K562 (cell line): Measurements from ENCODE around the gene ITGA3. TPM values are rescaled to one million over a fixed set of nuclear protein-coding genes. Genes with fewer than 3 reads are reported as not detected.

Experiments used
- ATAC-seq: fragments of 200-7000 bp; cut with Tn5 transposase; 3 replicates; pipeline ENCODE4 v1.9.1; 2020; ENCODE audit warnings: moderate library complexity
- BruUV-seq: library from RNA; stranded (reverse); fragments of 400-500 nt; replicated peaks from 2 replicates; lab custom pipeline; 2021; lab: Mats Ljungman, UMichigan
- CTCF ChIA-PET: fragments of 300-600 bp; formaldehyde crosslinking; extraction: SDS; loops from one replicate; lab custom pipeline; 2021; ENCODE audit warnings: low intra/inter-chr PET ratio; lab: Yijun Ruan, JAX
- POLR2A ChIA-PET: fragments of 300-600, 350-650 bp; sonication (Branson Sonifier 250); formaldehyde crosslinking; extraction: SDS; loops from one replicate; lab custom pipeline; 2021; ENCODE audit warnings: antibody characterized with exemption, inconsistent platforms; lab: Yijun Ruan, JAX
- DNase-seq, 4 experiments: peaks; one replicate each; pipeline versions ENCODE4 v3.0.0 to v3.0.0-alpha.2; 2011 to 2018; ENCODE audit warnings: low spot score in 3 of 4, mixed read lengths in 3 of 4; ENCODE audit errors: extremely low read depth in 1 of 4
- FAIRE-seq: peaks from 2 replicates; lab custom pipeline; 2011; peaks lifted over from hg19 to GRCh38; lab: Jason Lieb, UNC
- H2AFZ ChIP-seq: 2 replicates; pipeline ENCODE4 v1.6.0; 2011; ENCODE audit warnings: low read depth, low read length, control low read depth, inconsistent platforms
- H3K27ac ChIP-seq: fragments of 200-600 bp; 3 replicates; pipeline ENCODE4 v1.8.0; 2011; ENCODE audit warnings: low read depth, mild to moderate bottlenecking, control low read depth, inconsistent platforms, low read length, moderate library complexity, mixed read lengths; ENCODE audit errors: extremely low read depth
- H3K27me3 ChIP-seq, 2 experiments: fragments of 300-600 bp in 1 of 2; 2 replicates in 1 of 2; 3 replicates in 1 of 2; pipeline versions ENCODE4 v1.6.0 to v1.8.0; 2011; ENCODE audit warnings: inconsistent platforms in 2 of 2, low read length in 2 of 2, mild to moderate bottlenecking in 1 of 2, mixed read lengths in 1 of 2, moderate library complexity in 1 of 2; ENCODE audit not compliant: control insufficient read depth in 2 of 2, insufficient read depth in 2 of 2
- H3K36me3 ChIP-seq: fragments of 300-600 bp; 3 replicates; pipeline ENCODE4 v1.8.0; 2011; ENCODE audit warnings: mild to moderate bottlenecking, low read length, inconsistent platforms; ENCODE audit not compliant: control insufficient read depth, insufficient read depth
- H3K4me1 ChIP-seq, 2 experiments: fragments of 200-600 bp in 1 of 2; replicated peaks in 1 of 2; 2 replicates in 1 of 2; 3 replicates in 1 of 2; pipeline versions ENCODE4 v1.5.1 to v1.8.0; 2011; ENCODE audit warnings: inconsistent platforms in 2 of 2, low read length in 2 of 2, mild to moderate bottlenecking in 1 of 2, mixed read lengths in 1 of 2, moderate library complexity in 1 of 2; ENCODE audit not compliant: control insufficient read depth in 2 of 2, insufficient read depth in 2 of 2
- H3K4me2 ChIP-seq: 2 replicates; pipeline ENCODE4 v1.6.1; 2011; ENCODE audit warnings: low read length, control low read depth, inconsistent platforms, mixed read lengths; ENCODE audit not compliant: insufficient read depth
- H3K4me3 ChIP-seq: fragments of 200-600 bp; sonication (generic), shearing (Covaris generic); 2 replicates; pipeline ENCODE4 v1.5.1; 2016; ENCODE audit warnings: control low read depth, inconsistent platforms
- H3K79me2 ChIP-seq: fragments of 200-600 bp; 3 replicates; pipeline ENCODE4 v1.8.0; 2011; ENCODE audit warnings: low read length, inconsistent platforms; ENCODE audit not compliant: control insufficient read depth, insufficient read depth
- H3K9ac ChIP-seq, 2 experiments: 2 replicates each; pipeline versions ENCODE4 v1.6.0 to v1.6.1; 2011; ENCODE audit warnings: low read depth in 2 of 2, low read length in 2 of 2, control low read depth in 1 of 2, inconsistent platforms in 1 of 2, mild to moderate bottlenecking in 1 of 2, mixed read lengths in 1 of 2; ENCODE audit not compliant: insufficient read depth in 1 of 2
- H3K9me1 ChIP-seq: one replicate; pipeline ENCODE4 v1.6.0; 2011; ENCODE audit warnings: inconsistent platforms, mild to moderate bottlenecking, low read length, moderate library complexity; ENCODE audit not compliant: control insufficient read depth, insufficient read depth
- H3K9me3 ChIP-seq: replicated peaks from 2 replicates; pipeline ENCODE4 v1.5.1; 2011; ENCODE audit warnings: low read depth, low read length, inconsistent platforms; ENCODE audit not compliant: control insufficient read depth, insufficient read depth
- H4K20me1 ChIP-seq: replicated peaks from 2 replicates; pipeline ENCODE4 v1.6.1; 2011; ENCODE audit warnings: low read length, inconsistent platforms, mixed read lengths; ENCODE audit not compliant: control insufficient read depth, insufficient read depth
- CHD1 ChIP-seq: fragments of 200-600 bp; sonication (generic); IDR thresholded peaks from one replicate; pipeline ENCODE4 v1.6.1; 2012; ENCODE audit warnings: mild to moderate bottlenecking, moderate library complexity, low read length, inconsistent platforms
- CREM ChIP-seq: IDR thresholded peaks from 2 replicates; pipeline ENCODE4 v1.6.1; 2014; ENCODE audit warnings: antibody characterized with exemption, low read depth
- EP400 ChIP-seq: fragments of 450-650 bp; IDR thresholded peaks from 2 replicates; pipeline ENCODE4 v1.6.1; 2017; ENCODE audit warnings: antibody characterized with exemption, mild to moderate bottlenecking, moderate library complexity
- HNRNPUL1 ChIP-seq: fragments of 200-400 bp; formaldehyde crosslinking; IDR thresholded peaks from 2 replicates; pipeline ENCODE4 v1.6.1; 2017; ENCODE audit warnings: low read length
- JUN ChIP-seq, 2 experiments: sonication (generic) in 1 of 2; formaldehyde crosslinking in 1 of 2; IDR thresholded peaks; 2 replicates each; pipeline versions ENCODE4 v1.6.1 to v1.8.0; 2012 to 2022; ENCODE audit warnings: borderline replicate concordance in 2 of 2, mild to moderate bottlenecking in 2 of 2, improper control_type of control experiment in 1 of 2, low read depth in 1 of 2, low read length in 1 of 2, missing genetic modification reagents in 1 of 2
- LEF1 ChIP-seq: fragments of 450-650 bp; IDR thresholded peaks from 2 replicates; pipeline ENCODE4 v1.6.1; 2016; ENCODE audit warnings: mild to moderate bottlenecking
- NFE2 ChIP-seq: IDR thresholded peaks from 2 replicates; pipeline ENCODE4 v1.6.1; 2014; ENCODE audit warnings: antibody characterized with exemption, low read depth
- NFYB ChIP-seq: IDR thresholded peaks from 2 replicates; pipeline ENCODE4 v1.6.1; 2011; ENCODE audit warnings: mild to moderate bottlenecking, moderate library complexity; ENCODE audit not compliant: insufficient read length; ENCODE audit errors: extremely low read depth
- NONO ChIP-seq, 2 experiments: fragments of 200-400 bp in 1 of 2; fragments of 450-650 bp in 1 of 2; formaldehyde crosslinking in 1 of 2; IDR thresholded peaks; 2 replicates each; pipeline ENCODE4 v1.6.1; 2017; ENCODE audit warnings: low read depth in 2 of 2, mild to moderate bottlenecking in 2 of 2, moderate library complexity in 2 of 2, low read length in 1 of 2
- RFX7 ChIP-seq: fragments of 250-450 bp; sonication (Bioruptor Pico); IDR thresholded peaks from 2 replicates; pipeline ENCODE4 v1.5.1; 2021; ENCODE audit warnings: mild to moderate bottlenecking
- TRIM25 ChIP-seq: fragments of 450-650 bp; IDR thresholded peaks from 2 replicates; pipeline ENCODE4 v1.7.0; 2016; ENCODE audit warnings: borderline replicate concordance
- ZBTB12 ChIP-seq: fragments of 250-450 bp; sonication (Bioruptor Pico); IDR thresholded peaks from 2 replicates; pipeline ENCODE4 v1.4.0; 2020
- ZEB2 ChIP-seq: fragments of 450-650 bp; IDR thresholded peaks from 2 replicates; pipeline ENCODE4 v1.6.1; 2016
- ZKSCAN3 ChIP-seq: fragments of 250-450 bp; sonication (Bioruptor Pico); IDR thresholded peaks from 2 replicates; pipeline ENCODE4 v1.4.0; 2020
- ZNF668 ChIP-seq: fragments of 250-450 bp; sonication (Bioruptor Pico); IDR thresholded peaks from 2 replicates; pipeline ENCODE4 v1.8.0; 2022; ENCODE audit warnings: mild to moderate bottlenecking, inconsistent platforms
- ZNF778 ChIP-seq: fragments of 450-650 bp; formaldehyde crosslinking; IDR thresholded peaks from 2 replicates; pipeline ENCODE4 v1.4.0; 2020; ENCODE audit warnings: mild to moderate bottlenecking, moderate library complexity
- WGBS: fragments of 100-300 bp; shearing (Covaris generic); methylation state at CpG from one replicate; pipeline ENCODE4 v1.1.6; 2016; ENCODE audit warnings: low coverage, mixed read lengths; ENCODE audit not compliant: insufficient coverage; ENCODE audit errors: missing lambda C conversion rate; 5-methylcytosine and 5-hydroxymethylcytosine counted together
- in situ Hi-C: fragments of 300-500 bp; cut with MboI; formaldehyde crosslinking; loops from 4 replicates; pipeline ENCODE4 v1.15.0; 2018; ENCODE audit warnings: inconsistent platforms, mixed read lengths
- intact Hi-C: fragments of 100-400 bp; cut with micrococcal nuclease; formaldehyde crosslinking; loops from 2 replicates; pipeline ENCODE4 v1.14.2; 2022
- polyA plus RNA-seq, 8 experiments: library from polyadenylated mRNA; depleted of rRNA in 4 of 8; stranded (reverse) in 5 of 8; unstranded in 3 of 8; fragments of >200 nt; fragmentation: Nextera tagmentation in 2 of 8; fragmentation: Illumina TruSeq in 1 of 8; extraction: Ambion mirVana in 2 of 8; extraction: Trizol in 1 of 8; gene quantifications; 2 replicates each; pipeline versions ENCODE4 v1.2.1 to v1.2.3, GENCODE V29; 2011 to 2014; ENCODE audit warnings: inconsistent platforms in 1 of 8, missing spikeins in 1 of 8
- total RNA-seq, 7 experiments: library from RNA; depleted of rRNA in 6 of 7; stranded (reverse); fragments of >200 nt in 6 of 7; fragmentation: Illumina TruSeq in 2 of 7; extraction: Trizol in 2 of 7; gene quantifications; 2 replicates each; pipeline versions ENCODE4 v1.2.1 to v1.2.3, GENCODE V29; 2011 to 2021; ENCODE audit warnings: low replicate concordance in 1 of 7

The ITGA3 gene
- total and polyA plus RNA-seq, 9 of the 15 experiments (the other 6 are each of a cell fraction or from before 2014, with no cell fraction given) = 0.03 to 0.75 (median 0.14) TPM; not detected in 2

DNA sequence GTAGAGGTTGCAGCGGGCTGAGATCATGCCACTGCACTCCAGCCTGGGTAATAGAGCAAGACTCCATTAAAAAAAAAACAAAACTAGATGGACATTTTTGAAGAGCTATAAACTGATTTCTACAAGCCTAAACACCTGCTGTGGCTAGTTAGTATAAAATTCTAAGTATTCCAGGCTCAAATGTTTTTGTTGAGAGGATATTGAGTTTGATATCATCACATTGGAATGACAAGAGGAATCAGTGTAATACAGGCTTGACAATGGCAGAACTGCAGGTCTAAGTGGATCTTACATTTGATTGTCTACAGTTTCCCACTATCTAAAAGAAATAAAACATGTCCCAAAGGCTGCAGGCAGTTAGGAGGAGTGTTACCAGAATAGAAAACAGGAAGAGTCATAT, 37.0 kb upstream of the ITGA3 start:
- in situ Hi-C loops = no loop called here
- H3K9me3 ChIP-seq = peaks cover 6% of the 10 kb centered on the region; the same call in 1 of the 2 replicates
- no peak overlapping the region for H3K4me3 ChIP-seq
- no peak overlapping the region for H3K9ac ChIP-seq
- DNase-seq = no peak
- ATAC-seq = no peak
- 0% methylated on average over 1 of the region's 1 CpG for WGBS
- FAIRE-seq = no peak
- intact Hi-C loops = no loop called here
- H3K4me1 ChIP-seq = no peaks in the 10 kb centered on the region
- ChIA-PET CTCF (no interaction called here), POLR2A (no interaction called here)
- no peak overlapping the region for H3K4me2 ChIP-seq
- no peaks in the 10 kb centered on the region for H3K79me2 ChIP-seq
- H2AFZ ChIP-seq = no peak overlapping the region
- no TSS peak for BruUV-seq
- no peaks in the 10 kb centered on the region for H3K9me1 ChIP-seq
- H4K20me1 ChIP-seq = no peaks in the 10 kb centered on the region
- H3K27me3 ChIP-seq = peaks cover 0 to 5% of the 10 kb centered on the region in 2 experiments; a peak in 3 of 5 replicates
- TF ChIP-seq LEF1 = no peak
- no peak for TF ChIP-seq CHD1
- TF ChIP-seq ZKSCAN3 (CRISPR knock-in tag) = no peak
- TF ChIP-seq ZNF668 = no peak
- no peak for TF ChIP-seq EP400
- TF ChIP-seq NFE2 = no peak
- TF ChIP-seq ZEB2 = no peak
- TF ChIP-seq ZBTB12 (CRISPR knock-in tag) = no peak
- no peak for TF ChIP-seq ZNF778 (CRISPR knock-in tag)
- no peak for TF ChIP-seq RFX7
- TF ChIP-seq NFYB = no peak
- no peak for TF ChIP-seq TRIM25
- TF ChIP-seq JUN (IDR thresholded peaks at IDR 0.05; ENCODE audit: borderline replicate concordance, low read depth, low read length) = no peak
- no peak for TF ChIP-seq JUN (CRISPR knock-in tag; IDR thresholded peaks at IDR 0.05; ENCODE audit: borderline replicate concordance)
- no peak for TF ChIP-seq HNRNPUL1
- no peak for TF ChIP-seq NONO (IDR thresholded peaks at IDR 0.05; ENCODE audit: low read depth in 2 of 2, low read length in 1 of 2)
- no peak for TF ChIP-seq CREM
- no peaks in the 10 kb centered on the region for H3K36me3 ChIP-seq
- H3K27ac ChIP-seq = no peak overlapping the region
